Keratinocyte (primary cell): ENCODE measurements around the gene SNRNP25. TPM values are rescaled to one million over a fixed set of nuclear protein-coding genes. Genes with fewer than 3 reads are reported as not detected.

ENCODE experiments used
- DNase-seq: peaks from one replicate; pipeline ENCODE4 v3.0.0-alpha.2; 2011; ENCODE audit warnings: low read depth, missing footprints, low spot score
- FAIRE-seq: peaks from 2 replicates; lab custom pipeline; 2011; peaks lifted over from hg19 to GRCh38; lab: Jason Lieb, UNC
- H2AFZ ChIP-seq: 2 replicates; pipeline ENCODE4 v1.6.0; 2012; ENCODE audit warnings: low read length, control low read depth, inconsistent platforms; ENCODE audit not compliant: control insufficient read depth
- H3K27ac ChIP-seq: 2 replicates; pipeline ENCODE4 v1.5.1; 2011; ENCODE audit warnings: low read length; ENCODE audit not compliant: control insufficient read depth, insufficient read depth
- H3K27me3 ChIP-seq: 3 replicates; pipeline ENCODE4 v1.6.0; 2011; ENCODE audit warnings: low read length; ENCODE audit not compliant: control insufficient read depth, insufficient read depth; ENCODE audit errors: extremely low read depth
- H3K36me3 ChIP-seq, 2 experiments: 2 replicates in 1 of 2; 3 replicates in 1 of 2; pipeline ENCODE4 v1.5.1; 2011; ENCODE audit warnings: low read length in 2 of 2, mild to moderate bottlenecking in 1 of 2; ENCODE audit not compliant: control insufficient read depth in 2 of 2, insufficient read depth in 2 of 2; ENCODE audit errors: extremely low read depth in 1 of 2
- H3K4me1 ChIP-seq: 3 replicates; pipeline ENCODE4 v1.5.1; 2011; ENCODE audit warnings: low read length; ENCODE audit not compliant: control insufficient read depth, insufficient read depth; ENCODE audit errors: extremely low read depth
- H3K4me2 ChIP-seq: 3 replicates; pipeline ENCODE4 v1.6.0; 2011; ENCODE audit warnings: low read depth, low read length; ENCODE audit not compliant: control insufficient read depth, insufficient read depth; ENCODE audit errors: extremely low read depth
- H3K4me3 ChIP-seq, 3 experiments: fragments of 200-600 bp in 1 of 3; sonication (generic) in 1 of 3; 2 replicates in 2 of 3; 3 replicates in 1 of 3; pipeline ENCODE4 v1.5.1; 2011 to 2016; ENCODE audit warnings: low read length in 3 of 3, mild to moderate bottlenecking in 3 of 3, control low read depth in 2 of 3, inconsistent platforms in 1 of 3, low read depth in 1 of 3, mixed read lengths in 1 of 3, mixed run types in 1 of 3, moderate library complexity in 1 of 3; ENCODE audit not compliant: control insufficient read depth in 2 of 3, insufficient read depth in 2 of 3; ENCODE audit errors: extremely low read depth in 1 of 3
- H3K79me2 ChIP-seq: 2 replicates; pipeline ENCODE4 v1.6.0; 2012; ENCODE audit warnings: low read length; ENCODE audit not compliant: control insufficient read depth, insufficient read depth
- H3K9ac ChIP-seq: 3 replicates; pipeline ENCODE4 v1.6.0; 2011; ENCODE audit warnings: low read length; ENCODE audit not compliant: control insufficient read depth, insufficient read depth; ENCODE audit errors: extremely low read depth
- H3K9me1 ChIP-seq: 3 replicates; pipeline ENCODE4 v1.6.0; 2011; ENCODE audit warnings: low read length; ENCODE audit not compliant: control insufficient read depth, insufficient read depth; ENCODE audit errors: extremely low read depth
- H3K9me3 ChIP-seq: 2 replicates; pipeline ENCODE4 v1.5.1; 2012; ENCODE audit warnings: low read depth, low read length; ENCODE audit not compliant: control insufficient read depth
- H4K20me1 ChIP-seq: 3 replicates; pipeline ENCODE4 v1.6.0; 2011; ENCODE audit warnings: low read length; ENCODE audit not compliant: control insufficient read depth, insufficient read depth; ENCODE audit errors: extremely low read depth
- EZH2 ChIP-seq: IDR thresholded peaks from one replicate; pipeline ENCODE4 v1.6.1; 2012; ENCODE audit warnings: inconsistent platforms, mild to moderate bottlenecking, low read length, moderate library complexity
- dilution Hi-C: fragments of 300-500 bp; cut with MboI; formaldehyde crosslinking; loops from one replicate; pipeline ENCODE4 v1.7.0; 2020; ENCODE audit warnings: low sequenced_read_pairs; ENCODE audit not compliant: extremely low pct_ligation_motif_present
- polyA plus RNA-seq, 5 experiments: library from polyadenylated mRNA; depleted of rRNA in 3 of 5; stranded (reverse) in 3 of 5; stranded (forward) in 1 of 5; unstranded in 1 of 5; fragments of >200 nt; gene quantifications; 1 replicate in 1 of 5; 2 replicates in 3 of 5; 3 replicates in 1 of 5; pipeline versions ENCODE4 v1.2.1 to v1.2.3, GENCODE V29; 2011 to 2012; ENCODE audit warnings: missing spikeins in 2 of 5, low read depth in 1 of 5, low replicate concordance in 1 of 5
- TF ChIP-seq, protein P1 (sequence below), 3 experiments: IDR thresholded peaks in 1 of 3; conservative IDR thresholded peaks in 1 of 3; optimal IDR thresholded peaks in 1 of 3; 2 replicates in 2 of 3; 3 replicates in 1 of 3; pipeline versions ENCODE3 to v1.5.1; 2011; ENCODE audit warnings: low read length in 3 of 3, mild to moderate bottlenecking in 3 of 3, moderate library complexity in 2 of 3, control low read depth in 1 of 3, inconsistent platforms in 1 of 3; ENCODE audit not compliant: insufficient read depth in 2 of 3; ENCODE audit errors: extremely low read depth in 1 of 3

The SNRNP25 gene
- polyA plus RNA-seq, 1 donor (not counting 4 experiments of a cell fraction or from before 2014, with no cell fraction given) = 45.9 TPM

DNA sequence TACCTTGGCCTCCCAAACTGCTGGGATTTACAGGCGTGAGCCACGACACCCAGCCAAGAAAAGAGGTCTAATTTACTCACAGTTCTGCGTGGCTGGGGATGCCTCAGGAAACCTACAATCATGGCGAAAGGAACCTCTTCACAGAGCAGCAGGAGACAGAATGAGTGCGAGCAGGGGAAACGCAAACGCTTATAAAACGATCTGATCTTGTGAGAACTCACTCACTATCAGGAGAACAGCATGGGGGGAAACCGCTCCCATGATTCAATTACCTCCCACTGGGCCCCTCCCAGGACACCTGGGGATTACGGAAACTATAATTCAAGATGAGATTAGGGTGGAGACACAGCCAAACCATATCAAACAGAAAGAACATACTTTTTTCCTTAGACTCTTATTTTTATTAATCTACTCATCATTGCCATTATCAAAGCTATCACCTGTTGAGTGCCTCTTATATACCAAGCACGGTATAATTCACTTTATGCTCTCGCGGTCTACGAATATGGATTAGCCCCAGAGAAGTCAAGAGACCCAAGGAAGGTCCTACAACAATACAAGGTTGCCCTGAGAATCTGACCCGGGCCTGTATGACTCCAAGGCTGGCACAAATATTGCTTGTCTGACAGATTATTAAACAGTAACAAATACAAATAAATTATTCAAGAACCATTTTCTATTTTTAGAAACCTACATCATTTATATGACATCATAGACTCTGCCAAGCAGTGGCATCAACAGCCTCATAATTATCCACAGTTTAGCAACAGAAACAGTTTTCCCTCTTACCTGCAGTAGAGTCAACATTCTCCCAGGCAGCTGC is 2.6 kb upstream of the SNRNP25 start:
- Histone ChIP-seq H2AFZ (no peak overlapping the region), H3K27ac (no peak overlapping the region), H3K9me3 (no peaks in the 10 kb centered on the region), H3K27me3 (no peaks in the 10 kb centered on the region), H3K4me1 (peaks cover 7% of the 10 kb centered on the region), H4K20me1 (peaks cover 2% of the 10 kb centered on the region), H3K4me2 (no peak overlapping the region), H3K9ac (no peak overlapping the region), H3K36me3 (peaks cover 6 to 23% of the 10 kb centered on the region in 2 experiments), H3K79me2 (peaks cover 37% of the 10 kb centered on the region), H3K9me1 (no peaks in the 10 kb centered on the region), H3K4me3 (no peak overlapping the region)
- no peak for DNase-seq
- no peak for FAIRE-seq
- no peak for TF ChIP-seq EZH2
- TF ChIP-seq, protein P1, sequence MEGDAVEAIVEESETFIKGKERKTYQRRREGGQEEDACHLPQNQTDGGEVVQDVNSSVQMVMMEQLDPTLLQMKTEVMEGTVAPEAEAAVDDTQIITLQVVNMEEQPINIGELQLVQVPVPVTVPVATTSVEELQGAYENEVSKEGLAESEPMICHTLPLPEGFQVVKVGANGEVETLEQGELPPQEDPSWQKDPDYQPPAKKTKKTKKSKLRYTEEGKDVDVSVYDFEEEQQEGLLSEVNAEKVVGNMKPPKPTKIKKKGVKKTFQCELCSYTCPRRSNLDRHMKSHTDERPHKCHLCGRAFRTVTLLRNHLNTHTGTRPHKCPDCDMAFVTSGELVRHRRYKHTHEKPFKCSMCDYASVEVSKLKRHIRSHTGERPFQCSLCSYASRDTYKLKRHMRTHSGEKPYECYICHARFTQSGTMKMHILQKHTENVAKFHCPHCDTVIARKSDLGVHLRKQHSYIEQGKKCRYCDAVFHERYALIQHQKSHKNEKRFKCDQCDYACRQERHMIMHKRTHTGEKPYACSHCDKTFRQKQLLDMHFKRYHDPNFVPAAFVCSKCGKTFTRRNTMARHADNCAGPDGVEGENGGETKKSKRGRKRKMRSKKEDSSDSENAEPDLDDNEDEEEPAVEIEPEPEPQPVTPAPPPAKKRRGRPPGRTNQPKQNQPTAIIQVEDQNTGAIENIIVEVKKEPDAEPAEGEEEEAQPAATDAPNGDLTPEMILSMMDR (optimal IDR thresholded peaks at IDR 0.05 in 1 of 3, IDR thresholded peaks at IDR 0.05 in 1 of 3, conservative IDR thresholded peaks at IDR 0.05 in 1 of 3; ENCODE audit: extremely low read depth in 1 of 3, insufficient read depth in 2 of 3, low read length in 3 of 3) = no peak
- dilution Hi-C loops = no loop called here

DNA sequence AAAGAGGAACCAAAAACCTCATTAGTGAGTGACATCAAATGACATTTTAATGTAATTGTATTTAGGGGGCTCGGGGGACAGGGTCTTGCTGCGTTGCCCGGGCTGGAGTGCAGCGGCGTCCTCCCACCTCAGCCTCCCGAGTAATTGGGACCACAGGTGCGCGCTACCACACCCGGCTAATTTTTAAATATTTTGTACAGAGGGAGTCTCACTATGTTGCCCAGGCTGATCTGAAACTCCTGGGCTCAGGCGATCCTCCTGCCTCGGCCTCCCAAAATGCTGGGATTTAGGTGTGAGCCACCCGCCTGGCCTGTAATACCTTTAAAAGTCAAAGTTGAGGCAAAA is 581 bp downstream of the SNRNP25 start:
- peak overlapping the region; percentile 85 for H3K4me2 ChIP-seq
- H3K27ac ChIP-seq = peak overlapping the region; percentile 31
- peak overlapping the region; percentile 94 for H2AFZ ChIP-seq
- no peaks in the 10 kb centered on the region for H3K9me3 ChIP-seq
- H3K4me3 ChIP-seq = peak overlapping the region; percentile 87 to 91 (median 91)
- no peaks in the 10 kb centered on the region for H4K20me1 ChIP-seq
- FAIRE-seq (no peak), DNase-seq (no peak)
- TF ChIP-seq, protein P1 (optimal IDR thresholded peaks at IDR 0.05 in 1 of 3, IDR thresholded peaks at IDR 0.05 in 1 of 3, conservative IDR thresholded peaks at IDR 0.05 in 1 of 3; ENCODE audit: extremely low read depth in 1 of 3, insufficient read depth in 2 of 3, low read length in 3 of 3) = no peak
- TF ChIP-seq EZH2 = no peak
- no peaks in the 10 kb centered on the region for H3K9me1 ChIP-seq
- H3K36me3 ChIP-seq = peaks cover 24 to 27% of the 10 kb centered on the region in 2 experiments
- peaks cover 7% of the 10 kb centered on the region for H3K4me1 ChIP-seq
- peaks cover 32% of the 10 kb centered on the region for H3K79me2 ChIP-seq
- H3K27me3 ChIP-seq = no peaks in the 10 kb centered on the region
- dilution Hi-C loops = no loop called here
- H3K9ac ChIP-seq = peak overlapping the region; percentile 77
